ENCODE data around the gene SALL4. TPM values are rescaled to one million over a fixed set of nuclear protein-coding genes. Genes with fewer than 3 reads are reported as not detected.
"Not testable (repeated sequence)": the region's sequence is repeated elsewhere in the genome, so short reads cannot be mapped to it uniquely, and the experiment has no call there.

Gene SALL4
- total RNA-seq, 1 experiment from 2014 or later = 0.49 TPM

DNA sequence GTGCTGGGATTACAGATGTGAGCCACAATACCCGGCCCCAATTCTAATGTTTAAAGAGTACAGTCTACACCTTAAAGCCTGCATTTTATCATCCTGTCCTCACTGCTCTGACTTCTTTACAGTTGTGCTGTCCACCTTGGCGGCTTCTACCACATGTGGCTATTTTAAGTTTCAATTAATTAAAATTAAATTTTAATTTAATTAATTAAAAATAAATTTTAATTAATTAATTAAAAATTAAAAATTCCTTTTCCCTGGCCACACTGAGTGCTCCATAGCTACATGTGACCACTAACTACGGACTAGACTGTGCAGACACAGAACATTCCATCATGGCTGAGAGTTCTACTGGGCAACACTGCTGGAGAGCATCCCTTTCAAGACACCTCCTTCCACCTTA, 61.5 kb downstream of the SALL4 start:
- ChIA-PET CTCF (interaction anchor here (1.0 kb wide), 1 partner anchor 9 kb away, joined by 3 read pairs; no protein-coding TSS in a partner anchor), POLR2A (interaction anchor here (1.2 kb wide), 1 partner anchor 8 kb away, joined by 3 read pairs; no protein-coding TSS in a partner anchor)
- intact Hi-C loops (cut with micrococcal nuclease) = no loop called here
- Mint-ChIP-seq H3K36me3 (ENCODE audit: insufficient read depth, unreplicated experiment) (no peaks in the 10 kb centered on the region), H3K27ac (ENCODE audit: low read depth, unreplicated experiment) (no peak overlapping the region), H3K9me3 (ENCODE audit: unreplicated experiment) (no peaks in the 10 kb centered on the region), H3K27me3 (ENCODE audit: insufficient read depth, unreplicated experiment) (no peaks in the 10 kb centered on the region), H3K4me3 (ENCODE audit: unreplicated experiment) (no peak overlapping the region), H3K4me1 (ENCODE audit: insufficient read depth, unreplicated experiment) (peaks cover 8% of the 10 kb centered on the region)
- BruUV-seq (replicated peaks) = no TSS peak
- no peak for TF ChIP-seq CTCF (IDR thresholded peaks at IDR 0.05; ENCODE audit: unreplicated experiment)
- no peak for DNase-seq (ENCODE audit: unreplicated experiment)

DNA sequence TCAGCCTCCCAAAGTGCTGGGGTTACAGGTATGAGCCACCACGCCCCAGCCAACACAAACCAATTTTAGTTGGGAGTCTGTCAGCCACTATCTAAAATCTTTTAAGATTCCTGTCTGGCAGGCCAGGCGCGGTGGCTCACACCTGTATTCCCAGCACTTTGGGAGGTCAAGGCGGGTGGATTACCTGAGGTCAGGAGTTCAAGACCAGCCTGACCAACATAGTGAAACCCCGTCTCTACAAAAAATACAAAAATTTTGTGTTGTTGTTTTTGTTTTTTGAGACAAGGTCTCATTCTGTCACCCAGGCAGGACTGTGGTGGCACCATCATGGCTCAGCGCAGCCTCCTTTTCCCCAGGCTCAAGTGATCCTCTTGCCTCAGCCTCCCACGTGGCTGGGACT, 62.0 kb downstream of the SALL4 start:
- H3K4me3 Mint-ChIP-seq (ENCODE audit: unreplicated experiment); H3K27ac Mint-ChIP-seq (ENCODE audit: low read depth, unreplicated experiment); CTCF ChIA-PET; DNase-seq (ENCODE audit: unreplicated experiment); BruUV-seq (replicated peaks); H3K27me3 Mint-ChIP-seq (ENCODE audit: insufficient read depth, unreplicated experiment); intact Hi-C loops (cut with micrococcal nuclease); POLR2A ChIA-PET; H3K9me3 Mint-ChIP-seq (ENCODE audit: unreplicated experiment); H3K36me3 Mint-ChIP-seq (ENCODE audit: insufficient read depth, unreplicated experiment): not testable (repeated sequence)
- peaks cover 12% of the 10 kb centered on the region for H3K4me1 Mint-ChIP-seq (ENCODE audit: insufficient read depth, unreplicated experiment)

DNA sequence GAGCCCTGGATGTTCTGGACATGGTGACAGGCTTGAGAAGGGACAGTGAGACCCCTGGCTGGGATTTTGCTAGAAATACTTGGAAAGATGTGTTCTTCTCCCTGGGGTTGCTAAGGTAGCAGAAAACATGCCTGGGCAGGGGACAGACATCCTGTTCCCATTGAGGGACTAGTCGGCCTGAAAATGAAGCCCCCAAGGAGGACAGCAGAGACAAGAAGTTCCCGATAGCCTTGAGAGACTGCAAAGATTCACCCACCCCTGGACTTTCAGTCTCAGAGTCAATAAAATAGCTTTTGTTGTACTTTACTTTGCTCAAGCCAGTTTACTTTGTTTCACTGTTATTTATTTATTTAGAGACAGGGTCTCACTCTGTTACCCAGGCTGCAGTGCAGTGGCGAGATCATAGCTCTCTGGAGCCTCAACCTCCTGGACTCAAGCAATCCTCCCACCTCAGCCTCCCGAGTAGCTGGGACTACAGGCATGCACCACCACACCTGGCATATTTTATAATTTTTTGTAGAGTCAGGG, 62.5 kb downstream of the SALL4 start:
- no peaks in the 10 kb centered on the region for H3K27me3 Mint-ChIP-seq (ENCODE audit: insufficient read depth, unreplicated experiment)
- DNase-seq (ENCODE audit: unreplicated experiment) = no peak
- no peak for TF ChIP-seq CTCF (IDR thresholded peaks at IDR 0.05; ENCODE audit: unreplicated experiment)
- peaks cover 12% of the 10 kb centered on the region for H3K4me1 Mint-ChIP-seq (ENCODE audit: insufficient read depth, unreplicated experiment)
- no peaks in the 10 kb centered on the region for H3K9me3 Mint-ChIP-seq (ENCODE audit: unreplicated experiment)
- H3K27ac Mint-ChIP-seq (ENCODE audit: low read depth, unreplicated experiment) = peak overlapping the region; percentile 33
- no TSS peak for BruUV-seq (replicated peaks)
- H3K36me3 Mint-ChIP-seq (ENCODE audit: insufficient read depth, unreplicated experiment) = no peaks in the 10 kb centered on the region
- CTCF ChIA-PET = no interaction called here
- POLR2A ChIA-PET = no interaction called here
- intact Hi-C loops (cut with micrococcal nuclease) = no loop called here
- no peak overlapping the region for H3K4me3 Mint-ChIP-seq (ENCODE audit: unreplicated experiment)

GRCh38 chr20:51738877-51739447, 63.4 kb downstream of the SALL4 start:
- CTCF ChIA-PET = interaction anchor here (0.6 kb wide), 2 partner anchors 10 to 30 kb away, joined by 5 to 6 read pairs; no protein-coding TSS in a partner anchor
- Mint-ChIP-seq H3K9me3 (ENCODE audit: unreplicated experiment) (no peaks in the 10 kb centered on the region), H3K4me1 (ENCODE audit: insufficient read depth, unreplicated experiment) (peaks cover 12% of the 10 kb centered on the region), H3K4me3 (ENCODE audit: unreplicated experiment) (no peak overlapping the region), H3K27me3 (ENCODE audit: insufficient read depth, unreplicated experiment) (no peaks in the 10 kb centered on the region), H3K36me3 (ENCODE audit: insufficient read depth, unreplicated experiment) (no peaks in the 10 kb centered on the region), H3K27ac (ENCODE audit: low read depth, unreplicated experiment) (peak overlapping the region; percentile 33)
- intact Hi-C loops (cut with micrococcal nuclease) = no loop called here
- no peak for TF ChIP-seq CTCF (IDR thresholded peaks at IDR 0.05; ENCODE audit: unreplicated experiment)
- BruUV-seq (replicated peaks) = no TSS peak
- DNase-seq (ENCODE audit: unreplicated experiment) = peak; percentile 59
- POLR2A ChIA-PET = no interaction called here

GRCh38 chr20:51738261-51738660, 64.1 kb downstream of the SALL4 start:
- H3K9me3 Mint-ChIP-seq (ENCODE audit: unreplicated experiment); H3K4me3 Mint-ChIP-seq (ENCODE audit: unreplicated experiment); POLR2A ChIA-PET; BruUV-seq (replicated peaks); intact Hi-C loops (cut with micrococcal nuclease); H3K27ac Mint-ChIP-seq (ENCODE audit: low read depth, unreplicated experiment); H3K36me3 Mint-ChIP-seq (ENCODE audit: insufficient read depth, unreplicated experiment); H3K27me3 Mint-ChIP-seq (ENCODE audit: insufficient read depth, unreplicated experiment): not testable (repeated sequence)
- peak; percentile 21 for DNase-seq (ENCODE audit: unreplicated experiment)
- CTCF ChIA-PET = interaction anchor here (0.6 kb wide), 1 partner anchor 30 kb away, joined by 6 read pairs; no protein-coding TSS in a partner anchor
- H3K4me1 Mint-ChIP-seq (ENCODE audit: insufficient read depth, unreplicated experiment) = peaks cover 12% of the 10 kb centered on the region
